Measurements from ENCODE around the gene EMB.
"Not testable (repeated sequence)": the region's sequence is repeated elsewhere in the genome, so short reads cannot be mapped to it uniquely, and the experiment has no call there.

- TF ChIP-seq ZNF77 (CRISPR knock-in tag; IDR thresholded peaks at IDR 0.05); ZNF830 (CRISPR knock-in tag; IDR thresholded peaks at IDR 0.05); YY1 (IDR thresholded peaks at IDR 0.05; ENCODE audit: borderline replicate concordance in 1 of 3, control insufficient read depth in 1 of 3, extremely low read depth in 1 of 3, insufficient read depth in 3 of 3, insufficient read length in 1 of 3, insufficient replicate concordance in 2 of 3, low read depth in 1 of 3, low read length in 2 of 3); MYC (IDR thresholded peaks at IDR 0.05; ENCODE audit: low read depth, low read length); MYC (CRISPR knock-in tag; IDR thresholded peaks at IDR 0.05; ENCODE audit: borderline replicate concordance, low read depth); ZNF609 (CRISPR knock-in tag; IDR thresholded peaks at IDR 0.05; ENCODE audit: borderline replicate concordance); PHTF2 (CRISPR knock-in tag; IDR thresholded peaks at IDR 0.05); SETDB1 (IDR thresholded peaks at IDR 0.05; ENCODE audit: low read length); POLR2AphosphoS5 (IDR thresholded peaks at IDR 0.05; ENCODE audit: control insufficient read depth, insufficient read depth, low read depth, low read length); PHF21A (IDR thresholded peaks at IDR 0.05; ENCODE audit: borderline replicate concordance, low read depth); FOSL1 (tag; conservative IDR thresholded peaks at IDR 0.05): not testable (repeated sequence)
Observed at GRCh38 chr5:50458372-50458771, 17.3 kb upstream of the EMB start.

Measured in K562 (cell line).